GM19324 (cell line): ENCODE results near the gene EIF3L.

Source experiments
- ATAC-seq: cut with Tn5 transposase; IDR thresholded peaks from one replicate; pipeline ENCODE4 v1.9.1; 2021; ENCODE audit warnings: mild to moderate bottlenecking, moderate library complexity; ENCODE audit not compliant: unreplicated experiment, low FRiP score

Gene EIF3L

DNA sequence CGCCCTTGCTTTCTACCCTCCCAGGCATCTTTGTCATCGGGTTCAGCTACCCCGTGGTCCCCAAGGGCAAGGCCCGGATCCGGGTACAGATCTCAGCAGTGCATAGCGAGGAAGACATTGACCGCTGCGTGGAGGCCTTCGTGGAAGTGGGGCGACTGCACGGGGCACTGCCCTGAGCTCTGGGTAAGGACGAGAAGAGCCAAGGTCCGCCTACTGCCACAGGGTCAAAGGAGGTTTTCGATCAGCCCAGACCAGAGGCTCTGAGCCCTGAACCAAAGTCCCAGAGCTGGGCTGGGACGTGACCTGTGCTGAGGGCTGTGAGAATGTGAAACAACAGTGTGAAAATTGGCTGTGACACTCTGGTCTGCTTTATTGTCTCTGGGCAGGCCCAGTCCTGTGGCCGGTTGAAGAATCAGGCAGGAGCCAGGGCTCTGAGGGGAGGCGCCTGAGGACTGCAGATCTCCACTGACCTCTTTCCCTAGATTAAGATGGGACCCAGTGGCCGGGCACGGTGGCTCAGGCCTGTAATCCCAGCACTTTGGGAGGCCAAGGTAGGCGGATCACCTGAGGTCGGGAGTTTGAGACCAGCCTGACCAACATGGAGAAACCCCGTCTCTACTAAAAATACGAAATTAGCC is 32.6 kb upstream of the EIF3L start:
- ATAC-seq: no peak

DNA sequence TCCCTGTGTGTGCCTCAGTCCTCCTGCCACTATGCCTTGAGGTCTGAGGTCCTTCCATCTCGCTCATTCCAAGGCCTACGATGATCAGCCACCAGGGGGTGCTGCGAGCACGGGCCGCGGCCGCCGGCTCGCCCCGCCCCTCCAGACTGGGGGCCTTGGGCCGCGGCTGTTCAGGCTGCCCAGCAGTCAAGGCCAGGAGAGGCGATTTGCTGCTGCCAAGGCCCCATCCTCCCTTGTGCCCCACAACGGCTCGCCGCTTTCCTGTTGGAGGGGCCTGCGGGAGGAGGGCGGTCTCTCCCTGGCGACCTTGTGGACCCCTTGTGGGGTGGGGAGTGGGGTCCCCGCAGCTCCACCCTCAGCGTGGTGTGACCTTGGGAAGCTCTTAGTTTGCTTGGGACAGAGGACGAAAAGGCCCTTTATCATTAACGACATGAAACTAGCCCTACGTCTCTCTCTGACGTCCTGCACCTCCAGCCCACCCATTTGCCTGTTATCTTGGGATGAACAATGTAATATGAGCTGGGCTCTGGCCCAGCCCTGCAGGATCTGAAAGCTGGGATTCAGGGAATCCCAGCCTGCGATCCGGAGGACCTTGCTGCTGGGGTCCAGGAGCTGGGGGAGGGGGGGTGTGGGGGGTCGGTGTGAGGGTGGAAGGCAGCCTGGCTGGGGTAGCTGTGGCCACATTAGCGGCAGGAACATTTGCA is 31.4 kb upstream of the EIF3L start:
- peak; percentile 66 for ATAC-seq

DNA sequence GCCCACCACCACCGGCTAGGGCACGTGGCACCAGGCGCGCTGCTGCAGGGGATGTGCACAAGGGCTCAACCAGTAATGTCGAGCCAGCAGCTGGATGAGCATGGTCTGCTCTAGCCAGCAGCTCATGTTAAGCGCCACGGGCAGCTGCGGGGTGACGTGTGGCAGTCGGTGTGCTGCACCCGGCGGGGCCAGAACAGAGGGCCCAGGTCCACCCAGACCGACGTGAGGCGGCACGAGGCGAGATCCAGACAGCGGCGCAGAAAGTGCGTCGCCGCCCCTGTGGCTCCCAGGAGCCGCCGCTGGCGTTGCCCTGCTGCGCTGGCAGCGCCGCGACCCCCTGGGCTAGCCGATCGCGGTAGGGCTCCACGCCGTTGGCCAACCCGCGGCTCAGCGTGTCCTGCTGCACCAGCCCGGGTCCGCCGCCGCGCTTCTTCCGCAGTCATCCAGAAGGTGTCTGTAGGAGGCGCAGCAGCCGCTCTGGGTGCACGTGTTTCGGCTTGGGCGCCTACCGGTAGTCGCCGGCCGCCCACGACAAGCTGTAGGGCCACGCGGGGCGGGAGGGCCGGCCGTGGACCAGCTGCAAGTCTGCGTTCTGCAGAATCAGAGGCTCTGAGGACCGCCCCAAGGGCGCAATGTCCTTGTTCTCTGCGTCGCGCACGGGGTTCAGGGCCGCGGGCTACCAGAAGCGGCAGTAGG is 30.7 kb upstream of the EIF3L start:
- no peak for ATAC-seq

DNA sequence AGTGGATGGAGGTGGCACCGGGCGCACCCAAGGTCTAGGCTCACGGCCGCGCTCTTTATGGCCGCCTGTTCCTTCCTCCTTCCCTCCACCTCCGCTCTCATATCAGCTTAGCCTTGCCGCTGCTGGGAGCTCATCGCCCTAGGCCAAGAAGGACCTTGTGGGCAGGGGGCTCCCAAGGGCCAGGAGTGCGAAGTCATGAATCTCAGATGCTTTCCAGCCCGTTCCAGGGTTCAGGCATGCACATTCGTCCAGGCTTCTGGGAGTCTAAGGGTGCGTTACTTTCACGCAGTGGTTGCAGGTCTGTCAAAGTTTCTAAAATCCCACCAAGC is 30.1 kb upstream of the EIF3L start:
- no peak for ATAC-seq

DNA sequence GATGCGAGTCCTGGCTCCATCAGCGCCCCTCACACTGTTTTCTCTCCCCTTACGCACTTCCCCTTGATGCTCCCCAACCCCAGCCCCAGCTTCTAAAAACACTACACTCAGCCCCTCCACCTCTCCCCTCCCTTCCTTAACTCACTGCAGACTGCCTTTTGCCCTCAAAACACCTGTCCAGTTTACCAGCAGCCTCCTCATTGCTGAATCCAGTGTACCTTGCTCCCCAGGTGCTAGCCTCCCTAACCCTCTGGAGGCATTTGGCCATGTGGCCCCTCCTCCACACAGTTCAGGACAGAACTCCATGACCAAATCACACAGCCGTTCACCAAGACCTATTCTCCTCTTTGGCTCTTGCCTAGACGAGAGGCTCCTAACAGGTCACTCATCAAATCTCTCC is 28.9 kb upstream of the EIF3L start:
- ATAC-seq: no peak

DNA sequence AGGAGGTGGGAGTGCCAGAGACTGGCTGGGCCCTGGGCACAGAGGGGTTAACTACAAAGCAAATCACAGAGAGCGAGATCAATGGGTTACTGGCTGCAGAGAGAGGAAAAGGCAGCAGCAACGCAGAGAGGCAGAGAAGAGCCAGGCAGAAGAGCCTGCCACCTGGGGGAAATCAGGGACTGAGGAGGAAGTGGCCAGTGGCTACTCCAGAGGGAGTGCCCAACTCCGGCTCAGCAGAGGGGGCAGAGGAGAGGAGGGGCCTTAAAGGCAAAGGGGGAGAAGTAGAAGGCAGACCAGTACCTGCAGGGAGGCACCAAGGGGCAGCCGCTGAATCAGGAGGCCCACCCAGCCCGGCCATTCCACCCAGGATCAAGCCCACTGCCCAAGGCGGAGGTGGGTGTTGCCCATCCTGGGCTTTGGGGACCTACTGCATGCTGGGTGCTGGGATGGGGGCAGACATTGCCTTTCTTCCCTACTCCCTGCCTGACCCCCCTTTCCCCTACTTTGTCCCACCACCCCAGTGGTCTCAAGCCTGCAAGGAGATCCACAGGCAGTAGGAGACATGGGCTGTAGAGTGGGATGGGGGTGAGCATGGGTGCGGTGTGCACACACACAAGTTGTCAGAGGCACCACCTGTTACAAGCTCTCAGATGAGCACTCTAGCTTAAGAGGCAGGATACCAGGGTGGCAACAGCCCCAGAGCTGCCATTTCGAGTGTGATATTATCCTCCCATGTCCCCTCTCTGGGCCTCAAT is 27.0 kb upstream of the EIF3L start:
- no peak for ATAC-seq

DNA sequence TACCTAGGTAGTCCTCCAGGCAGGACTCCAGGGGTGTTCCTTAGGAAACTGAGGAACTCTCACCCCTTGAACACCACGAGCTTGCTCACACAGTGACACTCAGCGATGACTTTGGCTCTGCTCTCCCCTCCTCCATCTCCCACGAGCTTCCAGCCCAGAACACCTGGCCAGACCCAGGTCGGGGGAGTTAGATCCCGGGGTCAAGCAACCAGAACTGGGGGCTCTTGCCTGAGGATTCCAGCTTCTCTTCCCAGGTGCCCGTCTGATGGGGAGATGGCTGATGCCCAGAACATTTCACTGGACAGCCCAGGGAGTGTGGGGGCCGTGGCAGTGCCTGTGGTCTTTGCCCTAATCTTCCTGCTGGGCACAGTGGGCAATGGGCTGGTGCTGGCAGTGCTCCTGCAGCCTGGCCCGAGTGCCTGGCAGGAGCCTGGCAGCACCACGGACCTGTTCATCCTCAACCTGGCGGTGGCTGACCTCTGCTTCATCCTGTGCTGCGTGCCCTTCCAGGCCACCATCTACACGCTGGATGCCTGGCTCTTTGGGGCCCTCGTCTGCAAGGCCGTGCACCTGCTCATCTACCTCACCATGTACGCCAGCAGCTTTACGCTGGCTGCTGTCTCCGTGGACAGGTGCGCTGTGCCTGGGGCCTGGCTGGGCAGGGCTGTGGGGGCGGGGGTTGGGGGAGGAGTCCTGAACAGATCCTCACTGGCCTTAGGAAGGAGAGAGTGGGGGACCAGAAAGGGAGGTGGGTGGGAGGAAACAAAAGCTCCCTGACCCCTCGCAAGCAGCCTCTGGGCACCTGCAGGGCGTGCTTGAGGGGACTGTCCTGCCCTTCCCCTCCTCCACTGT is 25.9 kb upstream of the EIF3L start, which contains the start of gene GALR3:
Gene GALR3, plus strand, starts transcription at position 249 of the 852 bp plus-strand sequence. Its CDS starts 25 bp downstream, at position 274.
- no peak for ATAC-seq

DNA sequence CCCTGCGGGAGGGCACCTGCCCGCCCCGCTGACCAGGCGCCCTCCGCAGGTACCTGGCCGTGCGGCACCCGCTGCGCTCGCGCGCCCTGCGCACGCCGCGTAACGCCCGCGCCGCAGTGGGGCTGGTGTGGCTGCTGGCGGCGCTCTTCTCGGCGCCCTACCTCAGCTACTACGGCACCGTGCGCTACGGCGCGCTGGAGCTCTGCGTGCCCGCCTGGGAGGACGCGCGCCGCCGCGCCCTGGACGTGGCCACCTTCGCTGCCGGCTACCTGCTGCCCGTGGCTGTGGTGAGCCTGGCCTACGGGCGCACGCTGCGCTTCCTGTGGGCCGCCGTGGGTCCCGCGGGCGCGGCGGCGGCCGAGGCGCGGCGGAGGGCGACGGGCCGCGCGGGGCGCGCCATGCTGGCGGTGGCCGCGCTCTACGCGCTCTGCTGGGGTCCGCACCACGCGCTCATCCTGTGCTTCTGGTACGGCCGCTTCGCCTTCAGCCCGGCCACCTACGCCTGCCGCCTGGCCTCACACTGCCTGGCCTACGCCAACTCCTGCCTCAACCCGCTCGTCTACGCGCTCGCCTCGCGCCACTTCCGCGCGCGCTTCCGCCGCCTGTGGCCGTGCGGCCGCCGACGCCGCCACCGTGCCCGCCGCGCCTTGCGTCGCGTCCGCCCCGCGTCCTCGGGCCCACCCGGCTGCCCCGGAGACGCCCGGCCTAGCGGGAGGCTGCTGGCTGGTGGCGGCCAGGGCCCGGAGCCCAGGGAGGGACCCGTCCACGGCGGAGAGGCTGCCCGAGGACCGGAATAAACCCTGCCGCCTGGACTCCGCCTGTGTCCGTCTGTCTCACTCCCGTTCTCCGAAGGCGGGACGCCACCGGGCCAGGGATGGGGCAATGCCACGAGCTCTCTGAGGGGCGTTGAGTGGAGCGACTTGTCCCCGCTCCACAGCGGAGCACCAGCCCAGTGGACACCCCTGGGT is 24.3 kb upstream of the EIF3L start:
- ATAC-seq: no peak

DNA sequence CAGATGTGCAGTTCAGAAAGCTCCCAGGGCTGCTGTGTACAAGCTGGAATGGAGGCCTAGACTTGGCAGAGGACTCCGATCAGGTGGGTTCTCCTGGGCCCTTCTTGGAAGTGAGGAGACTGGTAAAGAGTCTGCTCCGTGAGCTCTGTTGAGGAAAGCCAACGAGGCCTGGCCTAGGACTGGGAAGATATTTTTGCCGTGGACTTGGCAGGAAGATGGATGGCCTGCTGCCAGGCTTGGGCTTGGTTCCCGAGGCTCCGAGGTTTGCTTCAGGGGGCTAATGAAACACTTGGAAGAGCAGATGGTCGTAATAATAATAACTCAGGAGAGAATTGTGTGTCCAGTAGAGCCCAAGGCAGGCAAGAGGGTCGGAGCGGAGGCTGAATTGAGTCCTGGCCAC is 22.2 kb upstream of the EIF3L start:
- ATAC-seq: no peak

DNA sequence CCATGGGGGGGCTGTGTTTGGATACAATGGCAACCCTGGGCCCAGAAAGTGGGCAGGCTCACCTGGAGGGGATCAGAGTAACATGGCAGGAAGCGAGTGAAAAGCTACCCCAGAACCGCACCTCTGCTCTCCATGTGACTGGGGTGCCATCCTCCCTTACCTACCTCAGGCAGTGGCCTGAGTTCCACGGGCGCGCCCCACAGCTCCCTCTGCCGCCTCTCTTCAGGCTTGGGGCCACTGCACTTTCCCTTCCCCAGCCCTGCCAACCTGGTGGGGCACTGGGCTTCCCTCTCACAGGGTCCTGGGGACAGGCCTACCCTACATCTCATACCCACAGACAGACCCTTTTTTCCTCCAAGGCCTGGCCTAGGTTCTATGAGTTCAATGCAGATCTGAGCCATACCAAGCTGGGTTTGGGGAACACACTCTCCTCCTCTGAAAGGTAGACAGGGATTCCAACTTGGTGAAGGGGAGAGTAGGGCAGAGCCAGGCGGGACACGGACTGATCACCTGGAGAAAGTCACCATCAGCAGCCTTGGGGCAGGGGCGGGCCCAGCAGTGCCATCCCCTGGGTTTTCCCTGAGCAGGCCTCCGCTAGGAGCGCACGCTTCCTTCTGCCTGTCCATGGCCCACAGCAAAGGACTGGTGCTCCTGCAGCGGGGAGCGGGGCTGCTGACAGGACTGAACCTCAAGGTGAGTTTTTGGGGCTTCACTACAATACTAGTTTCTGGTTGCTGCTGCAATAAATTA is 19.0 kb upstream of the EIF3L start:
- ATAC-seq: no peak

DNA sequence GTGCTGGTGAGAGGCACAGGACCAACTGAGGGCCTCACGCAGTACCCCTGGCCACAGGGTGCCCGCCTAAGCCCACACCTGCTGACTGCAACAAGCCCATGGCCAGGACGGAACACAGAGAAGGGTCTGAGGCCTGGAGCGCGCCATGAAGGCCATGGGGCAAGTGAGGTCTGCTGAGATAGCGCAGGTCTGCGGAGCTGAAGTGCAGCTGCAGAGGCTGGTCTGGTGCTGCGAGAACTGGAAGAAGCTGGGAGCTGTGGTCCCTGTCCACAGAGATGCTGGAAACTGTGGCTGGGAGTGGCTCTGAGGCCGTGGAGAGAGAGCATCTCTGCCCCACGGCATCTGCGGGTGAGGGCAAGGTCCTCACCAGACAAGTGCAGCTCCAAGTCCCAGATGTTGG is 17.7 kb upstream of the EIF3L start:
- no peak for ATAC-seq

DNA sequence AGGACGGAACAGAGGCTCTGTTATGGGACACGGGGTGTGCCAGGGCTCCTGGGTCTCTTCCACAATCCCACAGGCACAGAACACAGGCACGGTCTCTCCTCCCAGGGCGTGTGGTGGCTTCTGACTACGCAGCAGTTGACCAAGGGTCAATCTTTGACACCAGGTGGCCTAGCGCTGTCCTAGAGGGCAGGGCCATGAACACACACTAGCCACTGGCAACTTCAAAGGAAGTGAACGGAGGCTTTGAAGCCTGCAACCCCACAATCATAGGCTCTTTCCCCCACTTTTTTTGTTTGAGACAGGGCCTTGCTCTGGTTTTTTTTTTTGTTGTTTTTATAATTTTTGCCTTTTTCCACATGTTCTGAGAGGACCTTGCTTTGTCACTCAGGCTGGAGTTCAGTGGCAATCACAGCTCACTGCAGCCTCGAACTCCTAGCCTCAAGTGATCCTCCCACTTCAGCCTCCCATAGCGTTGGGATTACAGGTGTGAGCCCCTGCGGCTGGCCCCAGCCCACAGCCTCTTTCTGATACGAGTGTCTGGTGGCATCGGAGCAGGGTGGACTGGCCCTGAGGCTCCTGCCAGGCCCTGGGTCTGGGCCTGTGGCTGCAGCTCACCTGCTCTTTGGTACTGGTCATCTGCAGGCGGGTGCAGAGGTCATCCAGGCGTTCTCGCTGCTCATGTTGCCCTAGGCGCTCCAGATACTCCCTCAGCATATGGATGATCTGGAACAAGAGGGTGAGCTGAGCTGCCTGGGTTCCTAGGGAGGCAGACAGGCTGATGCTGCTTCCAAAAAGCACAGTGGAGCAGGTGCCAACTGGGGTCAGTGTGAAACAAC is 17.0 kb upstream of the EIF3L start:
- ATAC-seq: no peak

DNA sequence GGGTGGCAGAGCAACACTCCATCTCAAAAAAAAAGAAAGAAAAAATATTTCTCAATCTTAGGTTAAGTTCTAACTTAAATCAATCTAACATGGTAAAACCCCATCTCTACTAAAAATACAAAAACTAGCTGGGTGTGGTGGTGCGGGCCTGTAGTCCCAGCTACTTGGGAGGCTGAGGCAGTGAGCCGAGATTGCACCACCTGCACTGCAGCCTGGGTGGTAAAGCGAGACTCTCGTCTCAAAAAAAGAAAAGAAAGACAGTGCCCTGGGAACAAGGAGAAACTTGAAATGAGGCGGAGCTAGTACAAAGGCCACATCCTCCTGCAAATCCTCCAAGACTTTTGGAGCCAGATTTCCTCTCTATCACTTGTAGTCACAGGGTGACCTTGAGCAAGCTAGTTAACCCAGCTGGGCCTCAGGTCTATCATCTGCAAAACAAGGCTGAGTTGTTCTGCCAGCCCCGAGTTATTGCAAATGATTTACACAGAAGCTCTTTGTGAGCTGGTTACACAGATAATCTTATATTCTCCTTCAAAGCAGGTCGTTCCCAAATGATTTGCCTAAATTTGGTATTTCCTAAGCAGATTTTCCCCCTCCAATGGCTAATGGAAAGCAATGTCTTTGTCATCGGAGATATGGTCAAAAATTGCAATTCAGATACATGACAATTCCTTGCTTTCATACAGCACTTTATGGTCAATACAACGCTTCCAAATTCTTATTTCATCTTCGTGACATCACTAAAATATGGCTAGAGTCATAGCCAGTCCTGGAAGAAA is 7.0 kb upstream of the EIF3L start:
- ATAC-seq: no peak

DNA sequence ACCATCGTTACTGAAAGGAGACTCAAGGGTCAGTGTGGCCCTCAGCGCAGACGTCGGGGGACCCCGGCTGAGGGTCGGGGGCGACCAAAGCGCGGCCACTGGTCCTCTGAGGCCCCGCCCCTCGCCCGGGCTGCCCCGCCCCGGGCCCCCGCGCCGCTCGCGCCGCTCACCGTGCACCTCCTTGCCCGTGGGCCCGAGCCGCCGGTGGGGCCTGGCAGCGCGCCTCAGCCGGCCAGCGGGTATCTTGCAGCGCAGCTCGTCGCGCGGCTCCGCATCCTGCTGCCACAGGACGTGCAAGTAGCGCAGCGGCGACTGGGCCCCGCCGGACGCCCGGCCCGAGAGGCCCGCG is 5.5 kb upstream of the EIF3L start:
- ATAC-seq: peak; percentile 64

DNA sequence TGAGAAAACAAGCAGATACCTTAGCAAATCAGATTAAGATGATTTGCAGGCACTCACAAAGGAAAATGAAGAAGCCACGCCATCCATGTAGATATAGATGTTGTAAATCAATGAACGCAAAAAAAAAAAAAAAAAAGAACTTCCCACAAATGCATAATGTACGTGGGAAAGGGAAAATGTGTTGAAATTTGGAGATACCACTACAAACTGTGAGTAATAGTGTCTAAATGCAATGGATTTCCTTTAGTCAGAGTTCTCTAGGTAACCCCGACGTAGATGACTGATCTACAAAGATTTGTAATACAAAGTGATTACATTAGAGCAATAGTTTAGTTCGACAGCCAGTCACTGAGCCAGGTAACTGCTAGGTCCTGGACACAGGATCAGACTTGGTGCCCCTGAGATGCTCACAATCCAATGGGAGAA is 4.3 kb upstream of the EIF3L start:
- ATAC-seq: no peak

DNA sequence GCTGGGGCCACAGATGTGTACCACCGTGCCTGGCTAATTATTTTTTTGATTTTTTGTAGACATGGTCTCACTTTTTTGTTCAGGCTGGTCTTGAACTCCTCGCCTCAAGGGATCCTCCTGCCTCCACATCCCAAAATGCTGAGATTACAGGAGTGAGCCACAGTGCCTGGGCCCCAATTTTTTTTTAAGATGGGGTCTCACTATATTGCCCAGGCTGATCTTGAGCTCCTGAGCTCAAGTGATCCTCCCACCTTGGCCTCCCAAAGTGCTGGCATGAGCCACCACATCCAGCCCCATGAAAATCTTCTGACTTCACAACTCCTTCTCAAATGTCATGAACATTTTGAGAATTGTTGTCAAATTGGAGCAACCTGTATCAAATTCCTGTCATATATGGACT is 2.8 kb upstream of the EIF3L start:
- ATAC-seq: no peak

DNA sequence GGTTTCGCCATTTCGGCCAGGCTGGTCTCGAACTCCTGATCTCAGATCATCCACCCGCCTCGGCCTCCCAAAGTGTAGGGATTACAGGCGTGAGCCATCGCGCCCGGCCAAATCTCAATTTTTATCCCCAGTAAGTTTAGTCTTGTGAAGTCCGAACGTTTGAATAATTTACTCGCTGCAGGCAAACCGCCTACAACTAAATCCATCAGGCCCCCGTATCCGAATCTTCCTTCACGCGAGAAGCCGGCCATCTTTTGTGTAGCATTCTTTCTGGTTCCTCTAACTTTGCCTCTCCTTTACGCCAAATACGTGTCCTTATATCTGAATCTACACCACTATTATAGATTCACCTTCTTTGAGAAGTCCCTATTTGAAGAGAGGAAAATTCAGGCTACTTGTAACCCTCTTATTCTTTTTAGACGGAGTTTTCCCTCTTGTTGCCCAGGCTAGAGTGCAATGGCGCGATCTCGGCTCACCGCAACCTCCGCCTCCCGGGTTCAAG is 581 bp upstream of the EIF3L start:
- no peak for ATAC-seq
